HTR-8/SVneo (cell line): ENCODE data around the gene PLA2G7.
"Not testable (repeated sequence)": the region's sequence is repeated elsewhere in the genome, so short reads cannot be mapped to it uniquely, and the experiment has no call there.

Experiments
- DNase-seq: peaks from one replicate; pipeline ENCODE4 v3.0.0; 2011; ENCODE audit warnings: low spot score, mixed read lengths; ENCODE audit not compliant: insufficient read length
- FAIRE-seq: peaks from 2 replicates; lab custom pipeline; 2011; peaks lifted over from hg19 to GRCh38; lab: Jason Lieb, UNC

The PLA2G7 gene

DNA sequence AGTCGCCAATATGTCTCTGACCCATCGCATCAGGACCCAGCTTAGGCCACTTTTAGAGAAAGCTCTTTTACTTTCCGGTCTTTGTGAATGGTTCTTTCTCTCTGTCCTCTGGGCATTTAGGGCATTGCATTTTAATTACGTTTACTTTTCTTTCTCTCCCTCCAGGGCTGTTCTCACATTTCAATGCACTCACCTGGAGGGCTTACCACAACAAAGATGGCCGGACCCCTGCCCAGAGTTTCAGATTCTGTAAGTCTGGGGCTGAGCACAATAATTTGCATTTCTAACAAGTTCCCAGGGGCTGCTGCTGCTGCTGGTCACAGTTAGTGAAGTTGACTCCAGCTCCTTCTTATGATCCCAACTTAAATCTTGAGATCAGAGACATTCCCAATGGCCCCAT is 14.6 kb upstream of the PLA2G7 start:
- DNase-seq (no peak), FAIRE-seq (no peak)

DNA sequence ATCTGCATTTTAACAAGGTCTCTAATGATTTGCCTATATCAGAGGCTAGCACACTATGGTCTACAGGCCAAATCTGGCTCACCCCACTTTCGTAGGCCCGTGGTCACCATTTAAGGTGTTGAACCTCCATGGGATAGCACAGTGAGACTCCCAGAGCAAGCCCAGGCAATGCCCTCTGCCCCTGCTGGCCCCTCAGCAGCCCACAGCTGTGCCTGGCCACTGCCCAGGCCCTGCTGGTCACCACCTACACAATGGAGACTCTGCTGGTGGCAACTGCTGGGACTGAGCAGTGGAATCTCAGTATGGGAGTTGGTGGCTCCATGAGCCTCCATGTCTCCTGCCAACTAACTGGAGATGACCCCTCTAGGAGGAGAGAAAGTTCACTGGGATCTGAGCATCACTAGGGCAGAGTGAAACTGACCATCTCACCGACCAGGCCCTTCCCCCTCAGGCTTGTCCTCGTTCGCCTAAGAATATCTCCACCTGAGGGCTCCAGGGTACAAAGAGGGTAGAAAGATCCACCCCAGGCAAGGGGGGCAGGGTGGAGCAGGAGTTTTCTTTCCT is 13.8 kb upstream of the PLA2G7 start:
- FAIRE-seq (no peak), DNase-seq (no peak)

DNA sequence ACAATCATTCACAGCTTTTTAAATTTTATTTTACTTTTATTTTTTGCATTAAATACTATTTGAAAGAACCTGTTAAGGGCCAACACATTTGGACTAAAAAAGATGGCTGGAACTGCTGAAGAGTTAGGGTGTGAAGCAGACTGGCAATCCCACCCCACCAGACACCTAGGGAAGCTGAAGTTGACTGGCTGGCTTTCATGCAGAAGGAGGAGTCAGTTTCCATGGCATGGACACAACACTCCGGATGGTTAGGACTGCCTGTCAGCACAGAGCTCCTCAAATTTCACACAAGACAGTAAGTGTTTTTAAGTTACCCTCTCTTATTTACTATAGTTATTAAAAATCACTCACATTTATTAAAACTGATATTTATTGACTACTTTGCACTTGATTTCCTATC is 11.5 kb upstream of the PLA2G7 start, which contains the start of gene ANKRD66:
Gene ANKRD66 (plus strand): TSS at position 238 of the 400 bp plus-strand sequence. CDS start 5,016 bp downstream, outside the sequence.
- no peak for FAIRE-seq
- DNase-seq: no peak

GRCh38 chr6:46745973-46746372 is 10.8 kb upstream of the PLA2G7 start:
- FAIRE-seq (no peak), DNase-seq (no peak)

GRCh38 chr6:46744159-46744725 is 9.1 kb upstream of the PLA2G7 start:
- not testable (repeated sequence) for FAIRE-seq, DNase-seq

- FAIRE-seq: no peak
- no peak for DNase-seq
Measured at GRCh38 chr6:46743425-46744158, 8.4 kb upstream of the PLA2G7 start.

GRCh38 chr6:46741910-46742309 is 6.7 kb upstream of the PLA2G7 start:
- DNase-seq (no peak), FAIRE-seq (no peak)

- DNase-seq (no peak), FAIRE-seq (no peak)
Measured at GRCh38 chr6:46741482-46741881, 6.3 kb upstream of the PLA2G7 start.

DNA sequence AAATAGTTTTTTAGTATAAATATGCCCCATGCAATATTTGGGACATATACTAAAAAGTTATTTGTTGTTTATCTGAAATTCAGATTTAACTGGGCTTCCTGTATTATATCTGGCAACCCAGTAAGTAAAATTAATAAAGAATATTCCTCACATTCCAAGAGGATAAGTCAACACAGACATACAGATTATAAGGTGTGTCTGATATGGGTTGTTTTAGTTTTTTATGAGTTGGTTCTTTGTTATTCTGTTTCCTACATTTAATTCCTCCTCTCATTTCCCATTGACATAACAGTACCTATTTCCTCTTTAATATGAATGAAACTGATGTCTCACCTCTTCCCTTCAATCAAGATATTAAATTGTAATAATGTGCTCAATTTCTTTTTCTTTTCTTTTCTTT is 1.7 kb upstream of the PLA2G7 start:
- no peak for DNase-seq
- no peak for FAIRE-seq

GRCh38 chr6:46735720-46736031 is 501 bp upstream of the PLA2G7 start:
- no peak for FAIRE-seq
- no peak for DNase-seq

GRCh38 chr6:46733341-46733801 is 1.8 kb downstream of the PLA2G7 start:
- DNase-seq: no peak
- FAIRE-seq: no peak

GRCh38 chr6:46730921-46731461 is 4.2 kb downstream of the PLA2G7 start:
- FAIRE-seq (no peak), DNase-seq (no peak)

DNA sequence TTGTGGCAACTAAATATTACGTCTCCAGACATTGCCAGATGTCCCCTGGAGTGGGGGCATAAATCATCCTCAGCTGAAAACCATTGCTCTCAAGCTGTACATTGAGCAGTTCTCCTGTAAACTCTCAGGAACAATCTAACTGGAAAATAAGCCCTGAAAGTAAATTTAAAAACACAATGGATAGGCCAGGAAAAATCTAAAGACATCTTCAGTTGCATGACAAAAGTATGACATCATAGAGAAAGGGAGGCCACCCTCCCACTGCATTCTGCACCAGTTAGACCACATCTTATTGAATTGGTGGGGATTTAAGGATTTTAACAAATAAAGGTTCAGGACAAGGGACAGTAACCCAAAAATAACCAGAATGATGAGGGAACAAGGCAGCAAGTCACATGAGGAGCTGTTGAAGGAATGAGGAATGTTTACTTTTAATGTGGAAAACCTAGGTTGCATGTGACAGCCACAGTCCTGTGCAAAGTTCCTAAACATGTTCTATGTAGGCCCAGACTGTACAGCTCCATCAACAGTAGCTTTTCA is 5.3 kb downstream of the PLA2G7 start:
- FAIRE-seq (no peak), DNase-seq (no peak)

GRCh38 chr6:46720401-46720800 is 14.8 kb downstream of the PLA2G7 start:
- FAIRE-seq (no peak), DNase-seq (no peak)

- FAIRE-seq (no peak), DNase-seq (no peak)
Measured at GRCh38 chr6:46719099-46719498, 16.1 kb downstream of the PLA2G7 start.

DNA sequence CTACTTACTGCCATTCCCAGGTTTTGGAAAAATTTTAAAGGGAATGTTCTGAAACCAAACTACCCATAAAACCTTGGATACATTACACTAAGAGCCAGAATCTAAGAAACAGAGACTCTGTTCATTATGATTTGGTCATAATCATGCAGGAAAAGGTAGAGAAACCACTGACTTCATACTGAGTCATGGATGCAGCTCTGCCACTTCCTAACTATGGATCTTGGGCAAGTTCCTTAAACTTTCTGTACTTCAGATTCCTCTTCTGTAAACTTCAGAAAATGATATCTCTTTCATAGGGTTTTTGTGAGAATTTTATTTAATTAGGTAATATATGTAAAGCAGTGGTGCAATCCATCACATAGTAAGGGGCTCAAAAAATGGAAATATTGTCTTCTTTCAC is 20.0 kb downstream of the PLA2G7 start:
- FAIRE-seq: no peak
- no peak for DNase-seq

GRCh38 chr6:46711491-46711890 is 23.7 kb downstream of the PLA2G7 start:
- FAIRE-seq (no peak), DNase-seq (no peak)

GRCh38 chr6:46706464-46706863 is 28.7 kb downstream of the PLA2G7 start:
- FAIRE-seq (no peak), DNase-seq (no peak)

DNA sequence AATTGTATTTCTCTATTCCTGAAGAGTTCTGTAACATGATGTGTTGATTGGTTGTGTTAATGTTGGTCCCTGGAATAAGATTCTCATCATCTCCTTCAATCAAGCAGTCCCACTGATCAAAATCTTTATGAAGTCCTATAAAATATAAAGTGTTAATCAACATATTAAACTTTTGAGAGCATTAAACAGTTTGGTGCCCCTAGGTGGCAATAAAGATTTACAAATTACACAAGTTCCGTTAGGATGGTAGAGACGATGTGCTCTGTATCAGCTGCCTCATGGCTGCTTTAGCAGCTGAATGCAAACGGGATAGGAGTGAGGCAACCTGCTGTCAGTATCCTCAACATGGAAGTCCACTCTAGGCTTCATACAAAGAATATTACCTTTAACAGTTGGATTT is 30.6 kb downstream of the PLA2G7 start:
- peak; percentile 7 for DNase-seq
- no peak for FAIRE-seq

GRCh38 chr6:46699970-46700369 is 35.2 kb downstream of the PLA2G7 start:
- FAIRE-seq (no peak), DNase-seq (no peak)

DNA sequence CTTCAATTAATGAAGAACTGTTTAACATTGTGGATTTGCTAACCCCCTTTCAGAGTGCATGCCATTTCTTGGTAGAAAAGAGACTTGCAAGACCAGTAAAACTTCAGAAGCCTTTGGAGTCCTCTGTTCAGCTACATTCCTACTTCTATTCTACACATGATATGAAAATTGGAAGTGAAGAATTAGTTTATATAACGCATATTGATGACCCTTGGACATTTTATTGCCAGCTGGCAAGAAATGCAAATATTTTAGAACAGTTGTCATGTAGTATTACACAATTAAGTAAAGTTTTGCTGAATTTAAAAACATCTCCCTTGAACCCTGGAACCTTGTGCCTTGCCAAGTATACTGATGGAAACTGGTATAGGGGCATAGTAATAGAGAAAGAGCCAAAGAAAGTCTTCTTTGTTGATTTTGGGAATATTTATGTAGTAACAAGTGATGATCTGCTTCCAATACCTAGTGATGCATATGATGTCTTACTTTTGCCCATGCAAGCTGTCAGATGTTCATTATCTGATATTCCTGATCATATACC is 44.2 kb downstream of the PLA2G7 start:
- FAIRE-seq (no peak), DNase-seq (no peak)
